H1 (cell line): ENCODE results near the gene MAPK8IP2. TPM values are rescaled to one million over a fixed set of nuclear protein-coding genes. Genes with fewer than 3 reads are reported as not detected.

ENCODE experiments used
- ATF2 ChIP-seq: IDR thresholded peaks from 2 replicates; pipeline ENCODE4 v1.6.1; 2012; ENCODE audit warnings: low read length, inconsistent platforms
- ATF3 ChIP-seq: IDR thresholded peaks from 2 replicates; pipeline ENCODE4 v1.6.1; 2011; ENCODE audit warnings: low read depth, mild to moderate bottlenecking, low read length; ENCODE audit not compliant: insufficient read depth
- BRCA1 ChIP-seq: IDR thresholded peaks from 2 replicates; pipeline ENCODE4 v1.6.1; 2012; ENCODE audit warnings: low read depth, low read length, improper control_type of control experiment
- CBX8 ChIP-seq: fragments of 300-800, 300-1000 bp; sonication (generic); IDR thresholded peaks from 2 replicates; pipeline ENCODE4 v1.7.1; 2016; ENCODE audit warnings: low read depth, low read length, borderline replicate concordance
- CHD1 ChIP-seq: IDR thresholded peaks from 2 replicates; pipeline ENCODE4 v1.6.1; 2012; ENCODE audit warnings: low read depth, low read length, improper control_type of control experiment
- CHD2 ChIP-seq: IDR thresholded peaks from 2 replicates; pipeline ENCODE4 v1.6.1; 2012; ENCODE audit warnings: low read length, improper control_type of control experiment
- CTBP2 ChIP-seq: IDR thresholded peaks from 2 replicates; pipeline ENCODE4 v1.7.0; 2011; ENCODE audit warnings: borderline replicate concordance, mild to moderate bottlenecking, moderate library complexity, mixed read lengths, low read length; ENCODE audit not compliant: insufficient read depth, insufficient read length
- JUN ChIP-seq: IDR thresholded peaks from 2 replicates; pipeline ENCODE4 v1.6.1; 2011; ENCODE audit warnings: low read depth, mild to moderate bottlenecking, improper control_type of control experiment, low read length
- KDM1A ChIP-seq: fragments of 200-600, 300-600 bp; sonication (generic); IDR thresholded peaks from 2 replicates; pipeline ENCODE4 v1.7.1; 2016; ENCODE audit warnings: mild to moderate bottlenecking, low read length, borderline replicate concordance
- NRF1 ChIP-seq: IDR thresholded peaks from 2 replicates; pipeline ENCODE4 v1.6.1; 2011; ENCODE audit warnings: mild to moderate bottlenecking, low read depth, low read length, improper control_type of control experiment
- PHF8 ChIP-seq: fragments of 200-600 bp; sonication (generic); conservative IDR thresholded peaks from 2 replicates; pipeline ENCODE4 v1.7.1; 2012; ENCODE audit warnings: low read depth, mild to moderate bottlenecking, inconsistent platforms, low read length, moderate library complexity
- POLR2A ChIP-seq, 2 experiments: IDR thresholded peaks; 1 replicate in 1 of 2; 2 replicates in 1 of 2; pipeline ENCODE4 v1.6.1; 2011; ENCODE audit warnings: low read depth in 2 of 2, low read length in 2 of 2, mild to moderate bottlenecking in 2 of 2; ENCODE audit errors: control extremely low read depth in 1 of 2
- POLR2AphosphoS5 ChIP-seq: IDR thresholded peaks from 2 replicates; pipeline ENCODE4 v1.6.1; 2011; ENCODE audit warnings: low read depth, low read length
- RAD21 ChIP-seq, 2 experiments: IDR thresholded peaks in 1 of 2; conservative IDR thresholded peaks in 1 of 2; 2 replicates each; pipeline ENCODE4 v1.6.1; 2011; ENCODE audit warnings: low read depth in 2 of 2, low read length in 2 of 2, improper control_type of control experiment in 1 of 2, inconsistent platforms in 1 of 2, mild to moderate bottlenecking in 1 of 2, moderate library complexity in 1 of 2
- RXRA ChIP-seq: IDR thresholded peaks from 2 replicates; pipeline ENCODE4 v1.6.1; 2011; ENCODE audit warnings: low read depth, mild to moderate bottlenecking, low read length, moderate library complexity; ENCODE audit not compliant: insufficient read depth
- SIX5 ChIP-seq: IDR thresholded peaks from 2 replicates; pipeline ENCODE4 v1.6.1; 2011; ENCODE audit warnings: mild to moderate bottlenecking, low read depth, low read length
- SP1 ChIP-seq: IDR thresholded peaks from 2 replicates; pipeline ENCODE4 v1.6.1; 2011; ENCODE audit warnings: low read depth, low read length
- SP4 ChIP-seq: IDR thresholded peaks from 2 replicates; pipeline ENCODE4 v1.6.1; 2012; ENCODE audit warnings: low read length, inconsistent platforms
- SUZ12 ChIP-seq: fragments of 200-600 bp; sonication (generic); IDR thresholded peaks from 2 replicates; pipeline ENCODE4 v1.6.1; 2012; ENCODE audit warnings: mild to moderate bottlenecking, inconsistent platforms, low read length, moderate library complexity, mixed read lengths
- TCF12 ChIP-seq: IDR thresholded peaks from 2 replicates; pipeline ENCODE4 v1.6.1; 2011; ENCODE audit warnings: low read depth, mild to moderate bottlenecking, low read length
- USF2 ChIP-seq: IDR thresholded peaks from 2 replicates; pipeline ENCODE4 v1.6.1; 2011; ENCODE audit warnings: low read length, improper control_type of control experiment
- polyA plus RNA-seq, 7 experiments: library from polyadenylated mRNA; depleted of rRNA in 3 of 7; stranded (reverse) in 5 of 7; unstranded in 2 of 7; fragments of >200 nt in 5 of 7; fragments of 200-250 nt in 2 of 7; gene quantifications; 1 replicate in 5 of 7; 2 replicates in 1 of 7; 4 replicates in 1 of 7; pipeline versions ENCODE4 v1.2.1 to v1.2.3, GENCODE V29; 2011 to 2013; ENCODE audit warnings: missing spikeins in 2 of 7, mixed read lengths in 2 of 7
- total RNA-seq: library from RNA; stranded (reverse); fragmentation: NEBNext Ultra II Directional; extraction: Animal tissue kit (Norgen Biotek cat#: 25700); gene quantifications from 2 replicates; pipeline ENCODE4 v1.2.1, GENCODE V29; 2021

Gene MAPK8IP2
- total and polyA plus RNA-seq, 2 of the 8 experiments (the other 6 are each of a cell fraction or from before 2014, with no cell fraction given): 1.5 to 5.5 TPM

DNA sequence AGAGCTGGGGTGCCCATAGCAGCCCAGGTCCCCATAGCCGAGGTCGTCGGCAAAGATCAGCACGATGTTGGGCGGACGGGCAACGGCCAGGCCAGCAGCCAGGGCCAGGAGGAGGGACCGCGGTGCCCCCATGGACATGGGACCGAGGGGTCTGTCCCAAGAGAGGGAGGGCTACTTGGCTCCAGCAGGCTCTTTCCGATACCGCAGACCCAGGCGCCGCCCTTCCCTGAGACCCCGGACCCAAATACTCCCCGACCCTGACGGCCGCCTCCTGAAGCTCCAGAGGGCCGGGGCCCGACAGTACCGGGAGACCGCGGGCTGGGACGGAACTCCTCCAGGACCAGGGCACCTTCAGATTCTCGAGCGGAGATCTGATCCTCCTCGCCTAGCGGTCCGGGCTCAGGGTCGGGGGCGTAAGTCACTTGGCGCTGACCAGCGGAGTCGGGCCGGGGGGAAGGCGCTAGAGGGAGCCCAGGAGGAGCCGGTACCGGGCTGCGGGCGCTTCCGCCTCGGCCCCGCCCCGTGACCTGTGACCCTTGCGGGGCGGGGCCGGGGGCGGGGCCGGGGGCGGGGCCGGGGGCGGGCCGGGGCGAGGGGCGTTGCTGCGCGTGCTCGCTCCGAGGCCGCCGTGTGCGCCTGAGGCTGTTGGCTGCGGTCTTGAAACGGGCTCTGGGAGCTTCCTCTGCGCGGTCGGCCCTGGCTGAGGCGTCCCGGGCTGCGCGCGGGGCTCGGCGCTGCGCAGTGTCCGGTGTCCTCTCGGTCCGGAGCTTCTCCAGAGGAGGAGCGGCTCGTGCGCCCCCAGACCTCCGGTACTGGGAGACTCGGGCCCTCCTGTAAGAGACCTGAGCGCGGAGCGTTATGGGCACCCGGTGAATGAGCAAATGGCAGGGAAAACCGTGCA is 27.3 kb downstream of the MAPK8IP2 start, which contains the start of gene ARSA (continued):
- TF ChIP-seq ATF3 (no peak), PHF8 (no peak; the same call in 1 of the 2 replicates), POLR2AphosphoS5 (no peak), SP1 (peak; percentile 60; the same call in 1 of the 2 replicates), JUN (no peak), CBX8 (no peak), ATF2 (no peak), KDM1A (no peak), CHD1 (no peak), RAD21 (IDR thresholded peaks at IDR 0.05 in 1 of 2, conservative IDR thresholded peaks at IDR 0.05 in 1 of 2; ENCODE audit: low read depth in 2 of 2, low read length in 2 of 2) (peak; percentile 36 to 60; a peak in 3 of 4 replicates), SUZ12 (0 out of 2 replicates have a peak, but pooled peaks have one; percentile 29), SP4 (no peak), SIX5 (no peak), USF2 (no peak), CHD2 (no peak), CTBP2 (no peak), NRF1 (no peak), BRCA1 (no peak), POLR2A (IDR thresholded peaks at IDR 0.05; ENCODE audit: control extremely low read depth in 1 of 2, low read depth in 2 of 2, low read length in 2 of 2) (no peak), TCF12 (no peak), RXRA (no peak)
